HG03575 (cell line): ENCODE results near the gene TUBA4A.
"Not testable (repeated sequence)": the region's sequence is repeated elsewhere in the genome, so short reads cannot be mapped to it uniquely, and the experiment has no call there.

Source experiments
- ATAC-seq: cut with Tn5 transposase; IDR thresholded peaks from one replicate; pipeline ENCODE4 v1.9.1; 2021; ENCODE audit not compliant: unreplicated experiment, insufficient number of reproducible peaks, low FRiP score; ENCODE audit errors: extremely low read depth

The TUBA4A gene

DNA sequence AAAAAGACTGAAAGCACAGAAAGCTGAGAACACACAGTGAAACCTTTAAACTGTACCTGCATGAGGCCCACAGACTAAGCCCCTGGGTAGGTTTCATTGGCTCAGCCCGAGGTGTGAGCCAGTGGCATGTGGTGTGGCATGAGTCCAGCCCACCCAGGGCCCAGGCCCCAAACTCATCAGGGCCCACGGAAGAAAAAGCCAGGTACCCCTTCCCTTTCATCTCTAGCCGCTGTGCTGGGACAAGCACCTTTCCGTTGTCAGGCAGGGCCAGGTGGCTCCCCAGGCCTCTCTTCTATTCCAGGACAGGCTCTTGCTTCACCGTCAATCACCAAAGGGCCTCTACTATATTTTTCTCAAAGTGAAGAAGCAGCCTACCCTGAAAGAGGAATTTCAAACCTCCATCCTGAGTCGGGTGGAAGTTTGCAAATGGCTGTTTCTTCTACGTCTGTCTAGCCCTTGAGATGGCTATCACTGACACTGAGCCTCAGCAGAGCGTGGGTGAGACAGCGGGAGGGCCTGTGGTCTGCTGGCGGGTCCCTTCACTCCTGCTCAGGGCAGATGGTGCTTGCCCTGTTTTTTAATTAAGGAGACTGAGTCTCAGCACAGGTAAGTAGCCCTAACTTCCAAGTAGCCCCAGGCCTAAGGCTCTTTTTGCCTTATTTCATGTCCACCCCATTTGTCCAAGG lies 34.0 kb upstream of the TUBA4A start:
- ATAC-seq: no peak

- not testable (repeated sequence) for ATAC-seq
Observed at GRCh38 chr2:219287116-219287440, 33.4 kb upstream of the TUBA4A start.

GRCh38 chr2:219286436-219287115 lies 32.9 kb upstream of the TUBA4A start:
- no peak for ATAC-seq

GRCh38 chr2:219285894-219286425 lies 32.2 kb upstream of the TUBA4A start:
- no peak for ATAC-seq

DNA sequence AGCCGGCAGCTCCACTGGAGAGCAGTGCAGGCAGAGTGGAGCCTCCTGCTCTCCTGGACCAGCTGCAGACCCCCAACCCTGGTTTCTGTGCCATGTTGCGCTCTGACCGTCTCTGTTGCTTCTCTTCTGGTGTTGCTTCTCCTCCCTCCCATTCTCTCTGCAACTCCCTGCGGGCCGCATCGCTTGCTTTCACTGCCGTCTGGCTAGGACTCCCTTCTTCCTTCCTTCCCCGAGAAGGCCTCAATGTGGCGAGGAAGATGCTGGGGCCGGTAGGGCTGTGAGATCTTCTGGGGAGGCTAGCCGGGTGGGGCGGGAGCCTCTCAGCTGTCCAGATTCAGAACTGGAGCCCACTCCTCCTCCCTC lies 31.6 kb upstream of the TUBA4A start:
- ATAC-seq: no peak

DNA sequence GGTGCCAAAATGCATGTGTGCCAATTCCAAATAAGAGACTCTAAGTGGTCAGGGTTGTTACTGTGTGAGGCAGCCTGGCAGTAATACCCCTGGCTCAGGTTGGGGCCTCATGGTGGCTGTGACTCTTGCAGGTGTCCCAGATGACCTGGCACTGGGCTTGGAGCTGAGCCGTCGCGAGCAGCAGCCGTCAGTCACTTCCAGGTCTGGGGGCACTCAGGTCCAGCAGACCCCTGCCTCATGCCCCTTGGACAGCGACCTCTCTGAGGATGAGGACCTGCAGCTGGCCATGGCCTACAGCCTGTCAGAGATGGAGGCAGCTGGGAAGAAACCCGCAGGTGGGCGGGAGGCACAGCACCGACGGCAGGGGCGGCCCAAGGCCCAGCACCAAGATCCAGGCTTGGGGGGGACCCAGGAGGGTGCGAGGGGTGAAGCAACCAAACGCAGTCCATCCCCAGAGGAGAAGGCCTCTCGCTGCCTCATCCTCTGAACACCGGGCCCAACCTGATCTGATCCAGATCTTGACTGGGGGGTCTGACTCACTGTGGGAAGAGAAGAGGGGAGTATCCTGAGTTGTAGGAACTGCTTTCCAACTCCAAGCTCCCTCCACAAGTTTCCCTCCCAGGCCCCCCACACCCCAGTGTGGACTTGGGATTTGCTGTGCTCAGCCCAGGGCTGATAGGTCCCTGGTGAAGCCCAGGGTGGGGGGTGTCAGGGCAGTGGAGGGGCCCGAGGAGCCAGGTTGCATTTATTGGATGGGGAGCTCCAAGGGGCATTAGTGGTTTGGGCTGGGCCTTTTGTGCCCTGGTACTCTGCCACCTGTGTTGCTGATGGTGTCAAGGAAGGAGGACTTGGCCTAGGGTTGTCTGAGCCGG lies 31.0 kb upstream of the TUBA4A start:
- no peak for ATAC-seq

GRCh38 chr2:219282943-219283581 lies 29.3 kb upstream of the TUBA4A start:
- ATAC-seq: no peak

DNA sequence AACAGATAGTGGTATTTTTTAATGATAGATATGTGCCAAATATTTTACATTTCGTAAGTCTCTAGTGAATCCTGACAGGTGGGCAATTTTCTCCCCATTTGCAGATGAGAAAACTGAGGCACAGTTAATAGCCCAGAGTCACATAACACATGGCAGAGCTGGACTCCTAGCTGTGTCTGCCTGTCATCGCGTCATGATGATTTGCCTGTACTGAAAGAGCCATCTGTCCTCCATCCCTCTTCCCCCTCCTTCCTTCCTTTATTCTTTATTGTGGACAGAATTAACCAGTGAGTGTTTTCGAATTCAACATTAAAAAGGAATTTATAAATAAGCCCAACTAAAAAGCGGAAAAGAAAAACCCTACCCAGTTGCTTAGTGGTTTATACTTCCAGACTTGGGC lies 28.7 kb upstream of the TUBA4A start:
- ATAC-seq: no peak

DNA sequence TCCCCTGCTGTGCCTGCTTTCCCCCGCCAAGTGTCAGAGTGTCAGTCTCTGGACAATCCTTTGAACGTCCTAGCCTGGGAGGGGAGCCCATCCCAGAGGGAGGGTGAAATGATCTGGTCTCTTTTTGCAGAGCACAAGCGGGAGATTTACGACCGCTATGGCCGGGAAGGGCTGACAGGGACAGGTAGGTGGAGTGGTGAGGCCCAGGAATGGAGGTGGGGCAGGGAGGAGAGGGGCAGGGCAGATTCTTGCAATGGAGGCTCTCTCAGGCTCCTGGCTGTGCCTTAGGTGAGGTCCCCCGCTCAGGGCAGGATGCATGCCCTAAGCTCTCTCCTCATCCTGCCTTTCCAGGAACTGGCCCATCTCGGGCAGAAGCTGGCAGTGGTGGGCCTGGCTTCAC lies 27.9 kb upstream of the TUBA4A start:
- no peak for ATAC-seq

GRCh38 chr2:219280651-219281050 lies 26.9 kb upstream of the TUBA4A start:
- no peak for ATAC-seq

DNA sequence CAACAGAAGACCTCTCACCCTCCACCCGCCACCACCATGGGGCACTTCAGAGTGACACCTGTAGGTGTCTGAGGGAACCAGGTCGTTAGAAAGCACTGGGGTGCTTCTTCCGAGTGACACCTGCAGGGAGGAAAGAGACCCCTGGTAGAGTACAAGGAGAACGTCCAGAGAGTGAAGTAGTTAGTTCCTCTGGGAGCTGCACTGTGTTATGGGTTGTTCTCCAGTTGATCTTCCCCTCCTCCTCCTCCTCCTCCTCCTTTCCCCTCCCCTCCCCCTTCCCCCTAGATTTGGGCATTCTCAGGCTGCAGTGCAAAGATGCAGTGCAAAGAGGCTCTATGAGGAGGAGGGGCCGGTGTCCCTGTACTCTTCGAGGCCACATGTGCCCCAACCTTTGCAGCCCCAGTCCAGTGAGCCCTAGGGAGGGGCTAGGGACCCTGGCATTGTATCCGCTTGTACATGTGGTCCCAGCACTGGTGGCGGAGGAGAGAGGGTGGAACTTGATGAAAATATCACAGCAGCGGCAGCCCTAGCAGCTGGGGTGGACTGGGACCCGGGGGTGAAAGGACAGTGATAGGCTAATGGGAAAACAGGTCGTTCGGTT lies 26.3 kb upstream of the TUBA4A start:
- no peak for ATAC-seq

DNA sequence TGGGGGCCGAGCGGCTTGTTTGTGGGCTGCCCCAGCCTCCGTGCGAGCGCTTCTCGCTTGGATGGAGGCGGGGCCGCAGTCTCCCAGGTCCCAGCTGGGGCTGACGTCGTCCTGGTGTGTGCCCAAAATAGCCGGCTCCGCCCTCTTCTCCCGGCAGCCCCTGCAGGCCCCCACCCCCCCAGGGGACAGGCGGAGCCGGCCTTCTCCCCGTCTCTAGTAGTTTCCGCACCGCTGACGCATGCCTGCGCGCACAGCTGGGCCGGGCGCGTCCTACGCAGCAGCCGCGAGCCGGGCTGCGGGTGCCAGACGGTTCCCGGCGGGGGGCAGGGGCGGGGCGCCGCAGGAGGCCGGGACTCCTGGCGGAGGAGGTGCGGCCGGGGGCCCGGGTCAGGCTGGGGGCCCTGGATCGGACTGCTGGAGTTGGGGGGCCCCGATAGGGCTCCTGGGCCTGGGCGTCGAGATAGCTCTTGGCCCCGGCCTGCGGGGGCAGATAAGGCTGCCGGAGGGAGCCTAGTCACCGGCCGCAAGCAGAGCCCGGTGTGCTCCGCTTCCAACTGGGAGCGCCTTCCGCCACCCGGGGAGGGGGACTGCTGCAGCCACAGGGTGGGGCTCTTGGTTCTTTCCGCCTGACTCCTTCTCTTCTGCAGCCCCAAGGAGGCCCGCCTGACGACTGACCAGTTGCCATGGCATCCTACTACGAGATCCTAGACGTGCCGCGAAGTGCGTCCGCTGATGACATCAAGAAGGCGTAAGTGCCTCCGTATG lies 25.6 kb upstream of the TUBA4A start, which contains the start of gene DNAJB2:
TSS of gene DNAJB2 (plus strand) at position 216 of the 765 bp plus-strand sequence. CDS start at position 684, 468 bp downstream.
- peak; percentile 77 for ATAC-seq

- ATAC-seq: no peak
Observed at GRCh38 chr2:219278655-219279150, 25.0 kb upstream of the TUBA4A start.

DNA sequence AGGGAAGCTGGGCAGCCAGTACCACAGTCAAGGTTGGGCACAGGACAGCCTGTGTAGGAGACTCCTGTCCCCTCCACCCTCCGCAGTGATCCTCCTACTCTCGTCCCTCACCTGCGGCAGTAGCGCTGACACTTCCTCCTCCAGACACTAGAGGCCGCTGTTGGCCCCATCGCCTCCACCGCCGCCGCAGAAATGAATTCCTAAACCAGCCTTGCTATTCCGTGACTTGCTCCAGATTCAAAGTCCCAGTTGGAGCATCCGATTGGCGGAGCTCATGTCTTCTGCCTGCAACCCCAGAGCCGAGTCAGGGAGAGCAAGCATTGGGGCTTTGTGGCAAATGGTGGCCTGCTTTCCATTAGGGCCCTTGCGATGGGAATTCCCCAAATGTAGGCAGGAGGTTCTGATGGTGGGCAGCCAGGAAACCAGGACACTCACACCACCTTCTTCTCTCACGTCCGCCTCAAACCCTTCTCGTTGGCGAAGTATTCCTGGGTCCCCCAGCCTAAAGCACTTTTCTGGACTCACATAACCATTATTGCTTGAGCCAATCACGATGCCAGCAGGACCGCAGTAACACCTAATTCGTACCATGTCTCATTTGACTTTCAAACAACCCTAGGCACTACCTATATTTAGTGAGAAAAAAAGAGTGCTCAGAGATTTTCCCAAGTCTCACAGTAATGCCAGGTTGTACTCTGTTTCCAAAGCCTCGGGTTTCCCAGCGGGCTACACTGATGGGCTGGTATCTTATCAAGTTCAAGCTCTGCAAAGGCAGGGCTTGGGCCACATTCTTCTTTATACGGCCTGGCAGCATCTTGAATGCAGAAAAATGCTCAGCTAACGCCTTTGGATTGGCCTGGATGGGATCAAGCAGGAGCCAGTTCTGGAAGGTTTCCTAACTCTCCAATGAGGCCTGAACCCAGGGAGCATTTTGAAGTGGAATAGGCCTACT lies 24.3 kb upstream of the TUBA4A start:
- ATAC-seq: no peak

DNA sequence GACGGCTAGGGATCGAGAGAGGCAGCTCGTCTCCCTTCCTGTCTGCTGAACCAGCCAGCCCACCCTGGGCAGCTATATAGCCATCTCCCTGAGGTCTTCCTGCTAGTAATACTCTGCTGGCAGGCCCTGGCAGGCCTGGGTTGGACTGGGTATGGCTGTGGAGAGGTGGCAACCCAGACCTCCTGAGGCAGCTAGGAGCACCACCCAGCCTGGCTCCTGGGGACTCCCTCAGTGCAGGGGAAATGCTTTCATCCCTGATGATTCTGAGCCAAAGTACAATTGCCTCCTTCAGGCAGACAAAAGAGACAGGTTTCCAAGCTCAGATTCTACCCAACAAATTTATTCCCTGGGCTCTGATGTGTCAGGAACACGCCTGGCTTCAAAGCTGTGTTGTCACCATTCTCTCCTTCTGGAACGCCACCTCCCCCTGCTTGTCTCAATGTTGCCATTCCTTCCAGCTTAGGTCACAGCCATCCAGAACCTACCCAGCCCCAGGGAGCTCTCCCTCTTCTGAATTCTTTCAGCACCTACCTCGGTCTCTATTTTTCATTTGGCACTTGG lies 20.7 kb upstream of the TUBA4A start:
- ATAC-seq: no peak

DNA sequence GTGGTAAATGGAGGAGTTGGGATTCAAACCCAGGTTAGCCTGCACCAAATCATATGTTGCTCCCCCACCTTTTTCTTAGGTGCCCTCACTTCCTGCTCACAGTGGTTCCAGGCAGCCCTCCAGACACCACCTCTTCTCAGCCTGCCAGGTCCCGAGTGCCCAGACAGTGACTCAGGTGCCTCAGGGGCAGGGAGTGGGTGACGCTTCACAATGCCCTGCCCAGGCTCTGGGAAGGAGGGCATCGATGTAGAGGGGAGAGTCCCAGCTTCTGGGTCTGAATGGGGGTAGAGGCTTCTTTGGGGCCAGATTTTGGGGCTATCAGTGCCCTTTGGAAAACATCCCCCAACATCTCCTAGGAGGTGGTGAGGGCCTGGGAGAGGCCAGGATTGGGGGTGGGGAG lies 20.2 kb upstream of the TUBA4A start:
- no peak for ATAC-seq

GRCh38 chr2:219272995-219273394 lies 19.3 kb upstream of the TUBA4A start:
- no peak for ATAC-seq
